Astrocyte of the cerebellum (primary cell): Measurements from ENCODE around the gene DNAH17.

Experiments used
- DNase-seq: peaks from one replicate; pipeline ENCODE4 v3.0.0-alpha.2; 2011; ENCODE audit warnings: low read depth
- H3K4me3 ChIP-seq: 2 replicates; pipeline ENCODE4 v1.5.1; 2011; ENCODE audit warnings: mild to moderate bottlenecking, low read depth, low read length, moderate library complexity
- CTCF ChIP-seq: IDR thresholded peaks from 2 replicates; pipeline ENCODE4 v1.5.1; 2012; ENCODE audit warnings: low read length, low read depth, moderate library complexity, mild to moderate bottlenecking; ENCODE audit errors: missing control alignments
- in situ Hi-C: cut with HindIII; loops from 2 replicates; pipeline ENCODE4 v1.10.0; 2017; ENCODE audit warnings: low sequenced_read_pairs

Gene DNAH17

GRCh38 chr17:78581304-78581703, 4.1 kb upstream of the DNAH17 start:
- H3K4me3 ChIP-seq, result no peak overlapping the region
- in situ Hi-C loops, result no loop called here
- no peak for TF ChIP-seq CTCF
- no peak for DNase-seq

DNA sequence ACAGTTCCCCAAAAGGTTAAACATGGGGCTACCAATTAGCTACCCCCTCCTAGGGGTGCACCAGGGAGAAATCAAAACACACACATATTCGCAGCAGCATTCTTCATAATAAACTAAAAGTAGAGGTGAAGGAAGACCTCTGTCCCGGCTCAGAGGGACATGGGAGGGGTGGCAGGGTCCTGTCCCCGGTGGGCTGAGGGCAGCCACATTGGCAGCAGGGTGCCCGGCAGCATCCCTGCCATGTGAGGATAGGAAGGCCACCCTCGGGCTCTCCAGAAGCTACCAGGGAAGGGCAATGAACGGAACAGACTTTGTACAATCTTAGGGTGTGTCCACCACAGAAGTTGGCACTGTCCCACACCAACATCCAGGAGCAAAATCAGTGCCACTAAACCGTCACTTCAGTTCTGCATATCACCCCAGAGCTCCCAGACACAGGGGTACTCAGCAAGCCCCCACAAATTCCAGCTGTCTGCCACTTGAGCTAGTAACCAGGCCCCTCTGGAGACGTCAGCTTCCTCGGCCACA, 3.1 kb upstream of the DNAH17 start:
- no peak for DNase-seq
- in situ Hi-C loops, result no loop called here
- TF ChIP-seq CTCF, result no peak
- H3K4me3 ChIP-seq, result no peak overlapping the region

GRCh38 chr17:78576389-78577112, 645 bp downstream of the DNAH17 start:
- TF ChIP-seq CTCF, result no peak
- DNase-seq, result no peak
- H3K4me3 ChIP-seq, result no peak overlapping the region
- in situ Hi-C loops, result no loop called here

GRCh38 chr17:78575899-78576298, 1.3 kb downstream of the DNAH17 start:
- H3K4me3 ChIP-seq, result no peak overlapping the region
- in situ Hi-C loops, result no loop called here
- DNase-seq, result no peak
- TF ChIP-seq CTCF, result no peak

GRCh38 chr17:78575340-78575739, 1.9 kb downstream of the DNAH17 start:
- TF ChIP-seq CTCF, result no peak
- H3K4me3 ChIP-seq, result no peak overlapping the region
- in situ Hi-C loops, result no loop called here
- no peak for DNase-seq

- DNase-seq, result no peak
- no peak for TF ChIP-seq CTCF
- no peak overlapping the region for H3K4me3 ChIP-seq
- in situ Hi-C loops, result no loop called here
These were observed 3.2 kb downstream of the DNAH17 start for GRCh38 chr17:78573955-78574354.
